ENCODE data around the gene RHBDL1.

The RHBDL1 gene

DNA sequence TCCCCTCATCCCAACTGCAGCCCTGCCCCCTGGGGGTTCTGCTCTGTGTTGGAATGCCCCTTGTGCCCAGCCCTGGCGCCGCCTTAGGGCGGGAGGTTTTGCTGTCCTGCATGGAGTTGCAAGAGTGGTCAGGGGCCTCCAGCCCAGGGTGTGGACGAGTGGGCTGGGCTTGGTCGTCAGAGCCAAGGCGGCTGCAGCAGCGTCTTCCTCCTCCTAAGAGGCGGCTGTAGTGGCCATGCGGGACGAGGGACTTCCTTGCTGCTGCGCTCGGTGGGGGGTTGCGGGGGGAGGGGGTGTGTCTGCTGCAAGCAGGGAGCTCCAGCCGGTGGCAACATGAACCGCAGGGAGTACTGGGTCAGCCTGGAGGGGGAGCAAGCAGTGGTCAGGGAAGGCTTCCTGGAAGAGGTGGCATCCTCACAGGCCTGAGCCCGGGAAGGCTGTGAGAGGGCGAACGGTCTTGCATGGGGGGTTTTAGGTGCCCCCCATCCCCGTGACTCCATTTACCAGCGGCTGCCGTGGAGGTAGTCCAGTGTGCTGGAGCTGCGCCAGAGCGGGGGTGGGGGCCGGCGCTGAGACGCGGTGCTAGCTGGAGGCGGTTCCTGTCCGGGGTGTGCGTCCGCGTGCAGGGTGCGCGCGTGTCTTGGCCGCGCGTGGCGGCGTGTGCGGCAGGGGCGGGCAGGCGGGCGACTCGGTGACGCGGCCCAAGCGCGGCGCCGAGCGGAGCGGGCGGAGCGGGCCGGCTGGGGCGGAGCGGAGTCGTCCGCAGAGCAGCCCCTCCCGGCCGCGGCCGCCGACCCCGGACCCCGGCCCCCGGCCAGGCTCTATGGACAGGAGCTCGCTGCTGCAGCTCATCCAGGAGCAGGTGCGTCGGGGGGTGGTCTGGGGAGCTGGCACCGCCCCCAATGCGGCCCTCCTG, at the start of gene RHBDL1:
Gene RHBDL1 (plus strand): TSS at position 704 of the 916 bp plus-strand sequence. CDS start 120 bp downstream, at position 824.
- no peak for DNase-seq (ENCODE audit: low read depth in 2 of 2)

DNA sequence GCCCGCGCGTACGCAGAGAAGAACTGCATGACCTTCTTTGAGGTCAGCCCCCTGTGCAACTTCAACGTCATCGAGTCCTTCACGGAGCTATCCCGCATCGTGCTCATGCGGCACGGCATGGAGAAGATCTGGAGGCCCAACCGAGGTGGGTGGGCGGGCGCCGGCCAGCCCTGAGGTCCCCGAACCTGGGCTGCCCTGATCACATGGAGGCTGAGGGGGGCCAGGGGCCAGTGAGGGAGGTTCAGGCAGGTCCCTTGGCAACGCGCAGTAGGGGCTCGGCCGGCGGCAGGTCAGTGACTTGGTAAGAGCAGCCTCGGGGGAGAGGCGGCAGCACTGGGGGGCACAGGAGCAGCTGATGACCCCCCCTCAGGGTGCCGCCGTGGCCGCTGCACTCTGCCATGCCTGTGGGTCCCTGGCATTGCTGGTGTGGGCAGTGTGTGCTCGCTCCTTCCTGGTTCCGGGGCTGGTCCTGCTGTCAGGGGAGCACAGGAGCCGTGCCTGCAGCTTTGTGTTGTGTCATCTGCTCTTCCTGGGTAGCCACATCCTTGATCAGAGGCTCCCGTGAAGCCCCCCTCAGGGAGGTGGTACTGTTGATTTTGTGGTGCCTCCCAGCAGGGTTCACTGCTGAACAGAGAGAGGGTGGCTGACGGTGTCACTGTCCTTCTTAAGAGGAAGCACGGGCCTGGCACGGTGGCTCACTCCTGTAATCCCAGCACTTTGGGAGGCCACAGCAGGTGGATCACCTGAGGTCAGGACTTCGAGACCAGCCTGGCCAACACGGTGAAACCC, 49.3 kb upstream of the RHBDL1 start:
- no peak for DNase-seq (ENCODE audit: low read depth in 2 of 2)

DNA sequence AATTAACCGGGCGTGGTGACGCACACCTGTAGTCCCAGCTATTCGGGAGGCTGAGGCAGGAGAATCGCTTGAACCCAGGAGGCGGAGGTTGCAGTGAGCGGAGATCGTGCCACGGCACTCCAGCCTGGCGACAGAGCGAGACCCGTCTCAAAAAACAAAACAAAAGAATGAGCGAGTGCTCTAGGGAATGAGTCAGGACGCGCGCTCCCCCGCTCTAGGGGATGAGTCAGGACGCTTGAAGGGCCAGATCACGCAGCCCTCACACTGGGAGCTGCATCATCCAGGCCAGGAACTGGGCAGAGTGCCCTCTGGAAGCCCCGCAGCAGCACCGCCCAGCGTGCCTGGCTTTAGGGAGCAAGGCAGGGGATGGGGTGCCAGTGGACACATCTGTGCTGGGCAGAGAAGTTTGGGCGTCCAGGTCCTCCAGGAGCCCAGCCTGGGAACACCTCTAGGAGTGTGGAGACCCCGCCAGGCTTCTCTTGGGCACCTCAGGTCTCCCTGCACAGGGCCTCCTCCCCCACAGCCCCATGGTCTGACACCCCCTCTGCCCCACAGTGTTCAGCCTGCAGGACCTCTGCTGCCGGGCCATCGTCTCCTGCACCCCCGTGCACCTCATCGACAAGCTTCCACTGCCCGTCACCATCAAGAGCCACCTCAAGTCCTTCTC, 48.6 kb upstream of the RHBDL1 start:
- no peak for DNase-seq (ENCODE audit: low read depth in 2 of 2)

DNA sequence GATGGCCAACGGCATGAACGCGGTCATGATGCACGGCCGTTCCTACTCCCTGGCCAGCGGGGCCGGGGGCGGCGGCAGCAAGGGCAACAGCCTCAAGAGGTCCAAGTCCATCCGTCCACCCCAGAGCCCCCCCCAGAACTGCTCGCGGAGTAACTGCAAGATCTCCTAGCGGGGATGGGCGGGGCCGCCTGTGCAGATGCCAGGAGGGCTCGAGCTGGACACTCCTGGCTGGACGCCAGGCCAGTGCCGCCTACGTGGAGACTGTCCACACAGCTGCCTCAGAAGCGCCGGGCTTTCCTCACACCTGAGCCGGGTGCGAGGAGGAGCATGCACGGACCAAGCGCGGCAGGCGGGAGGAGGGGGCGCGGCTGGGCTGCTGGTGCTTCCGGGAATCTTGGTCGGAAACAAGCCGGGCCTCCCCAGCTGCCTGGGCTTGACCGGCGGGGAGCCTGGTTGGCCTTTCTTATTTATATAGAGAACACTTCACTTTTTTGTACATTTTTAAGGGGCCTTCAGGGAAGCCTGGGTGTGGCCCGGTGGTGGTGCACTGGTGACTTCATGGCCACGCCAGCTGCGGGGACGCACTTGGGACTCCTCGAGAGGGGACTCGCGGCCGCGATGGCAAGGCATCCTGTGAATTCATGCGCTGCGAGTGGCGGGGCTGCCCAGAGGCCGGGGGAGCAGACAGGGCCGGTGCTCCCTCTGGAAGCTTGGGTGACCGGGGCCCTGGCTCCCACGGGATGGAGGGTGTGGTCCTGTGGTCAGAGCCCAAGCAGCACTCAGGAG, 47.8 kb upstream of the RHBDL1 start:
- DNase-seq (ENCODE audit: low read depth in 2 of 2), result no peak

- no peak for DNase-seq (ENCODE audit: low read depth in 2 of 2)
These were observed 47.0 kb upstream of the RHBDL1 start for GRCh38 chr16:628321-629061.

DNA sequence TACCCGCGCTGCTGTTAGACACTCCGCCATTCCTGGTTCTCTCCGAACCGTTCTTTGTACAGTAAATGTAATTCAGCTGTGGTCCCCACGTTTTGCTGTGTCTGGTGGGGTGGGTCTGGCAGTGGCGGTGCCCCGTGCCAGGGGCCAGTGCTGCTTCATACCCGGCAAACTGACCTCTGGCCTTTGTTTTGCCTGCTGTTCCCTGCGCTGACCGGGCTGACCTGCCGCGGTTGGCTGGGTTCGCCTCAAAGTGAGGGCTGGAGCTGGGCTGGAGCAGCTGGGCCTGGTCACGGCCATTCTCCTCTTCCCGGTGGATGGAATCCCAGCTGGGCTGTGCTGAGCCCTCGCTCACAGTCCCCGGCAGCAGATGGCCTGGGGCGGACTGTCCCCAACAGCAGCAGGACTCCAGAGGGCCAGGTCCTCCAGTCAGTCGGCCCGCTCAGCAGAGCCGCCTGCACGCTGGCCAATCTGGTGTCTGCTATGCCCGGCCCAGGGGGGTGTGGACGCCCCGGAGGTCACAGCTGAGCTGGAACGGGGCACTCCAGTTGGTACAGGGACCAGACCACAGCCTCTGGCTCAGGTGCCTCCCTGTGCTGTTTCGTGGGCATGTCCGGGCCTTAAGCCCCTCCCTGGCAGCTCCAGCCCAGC, 46.2 kb upstream of the RHBDL1 start:
- no peak for DNase-seq (ENCODE audit: low read depth in 2 of 2)

DNA sequence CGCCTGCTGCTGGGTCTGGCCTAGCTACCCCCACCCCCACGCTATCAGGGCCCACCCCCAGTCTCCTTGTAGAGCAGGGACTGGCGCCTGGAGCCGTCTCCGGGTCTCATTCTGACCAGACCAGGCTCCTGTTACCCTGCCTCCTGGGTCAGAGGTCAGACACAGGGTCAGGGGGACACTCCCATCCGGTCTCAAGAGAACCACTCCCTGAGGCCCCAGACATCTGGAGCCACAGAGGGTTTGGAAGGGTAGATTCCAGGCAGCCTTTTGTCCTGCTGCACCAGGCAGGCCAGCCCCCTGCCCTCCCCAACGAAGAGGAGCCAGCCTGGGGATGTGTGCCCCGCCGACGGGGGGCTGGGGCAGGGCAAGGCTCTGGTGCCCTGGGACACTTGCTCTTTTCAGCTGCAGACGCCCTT, 45.6 kb upstream of the RHBDL1 start:
- DNase-seq (ENCODE audit: low read depth in 2 of 2), result no peak

DNA sequence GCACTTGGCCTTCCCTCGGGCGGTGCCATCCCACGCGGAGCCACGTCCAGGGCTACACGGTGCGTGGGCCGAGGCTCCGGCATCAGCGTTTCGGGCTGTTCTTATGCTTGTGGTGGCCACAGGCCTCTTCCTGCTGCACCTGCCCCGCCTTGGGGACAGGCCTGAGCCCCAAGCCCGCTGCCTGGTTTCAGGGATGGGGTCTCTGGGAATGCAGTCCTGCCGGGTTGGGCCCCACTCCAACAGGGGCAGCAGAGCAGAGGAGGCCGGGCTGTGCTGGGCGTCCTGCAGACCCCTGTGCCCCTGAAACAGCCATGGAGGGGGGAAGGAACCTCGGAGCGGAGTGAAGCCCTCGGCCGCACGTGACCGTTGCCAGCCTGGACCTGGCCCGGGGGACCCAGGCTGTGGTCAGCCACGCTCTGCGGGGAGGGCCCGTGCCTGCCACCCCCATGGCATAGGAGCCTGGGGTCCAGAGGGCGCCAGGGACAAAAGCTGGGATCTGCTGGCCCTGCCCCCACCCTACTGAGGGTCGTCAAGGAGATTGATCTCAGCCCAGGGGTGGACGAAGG, 45.1 kb upstream of the RHBDL1 start:
- DNase-seq (ENCODE audit: low read depth in 2 of 2), result no peak

DNA sequence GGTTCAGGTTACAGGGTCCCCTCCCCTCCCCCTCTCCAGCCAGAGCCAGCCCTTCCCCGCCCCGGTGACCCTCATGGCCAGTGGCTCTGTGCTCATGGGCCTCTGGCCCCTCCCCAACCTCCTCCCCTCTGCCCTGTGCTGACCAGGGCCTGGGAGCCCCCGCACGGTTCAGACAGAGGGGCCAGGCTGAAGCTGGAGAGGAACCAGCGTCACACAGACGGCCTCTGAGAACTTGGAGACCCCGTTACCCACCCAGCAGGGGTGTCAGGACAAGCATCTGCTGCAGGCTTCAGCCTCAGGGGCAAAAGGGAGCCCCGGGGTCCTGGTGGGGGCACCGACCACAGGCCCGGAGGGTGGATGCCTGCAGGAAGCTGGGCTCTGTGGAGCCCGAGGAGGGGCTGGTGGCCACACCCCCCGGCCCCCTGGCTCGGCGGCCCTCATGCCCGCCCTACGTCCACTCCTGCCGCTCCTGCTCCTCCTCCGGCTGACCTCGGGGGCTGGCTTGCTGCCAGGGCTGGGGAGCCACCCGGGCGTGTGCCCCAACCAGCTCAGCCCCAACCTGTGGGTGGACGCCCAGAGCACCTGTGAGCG, 44.6 kb upstream of the RHBDL1 start, which contains the start of gene WFIKKN1:
Gene WFIKKN1 (plus strand): TSS at position 171 of the 591 bp plus-strand sequence. CDS start 269 bp downstream, at position 440.
- DNase-seq (ENCODE audit: low read depth in 2 of 2), result no peak

DNA sequence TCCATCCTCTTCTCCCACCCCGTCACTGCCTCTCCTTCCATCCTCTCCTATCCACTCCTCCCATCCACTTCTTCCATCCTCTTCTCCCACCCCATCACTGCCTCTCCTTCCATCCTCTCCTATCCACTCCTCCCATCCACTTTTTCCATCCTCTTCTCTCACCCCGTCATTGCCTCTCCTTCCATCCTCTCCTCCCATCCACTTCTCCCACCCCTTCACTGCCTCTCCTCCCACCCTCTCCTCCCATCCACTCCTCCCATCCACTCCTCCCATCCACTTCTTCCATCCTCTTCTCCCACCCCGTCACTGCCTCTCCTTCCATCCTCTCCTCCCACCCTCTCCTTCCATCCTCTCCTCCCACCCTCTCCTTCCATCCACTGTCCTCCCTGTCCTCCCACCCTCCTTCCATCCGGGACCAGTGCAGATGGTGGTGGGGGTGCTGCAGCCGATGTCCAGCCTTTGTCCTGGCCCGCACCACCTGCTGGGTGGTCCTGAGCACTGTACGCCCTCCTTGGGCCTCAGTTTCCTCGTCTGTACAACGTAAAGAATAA, 43.6 kb upstream of the RHBDL1 start:
- DNase-seq (ENCODE audit: low read depth in 2 of 2), result no peak

DNA sequence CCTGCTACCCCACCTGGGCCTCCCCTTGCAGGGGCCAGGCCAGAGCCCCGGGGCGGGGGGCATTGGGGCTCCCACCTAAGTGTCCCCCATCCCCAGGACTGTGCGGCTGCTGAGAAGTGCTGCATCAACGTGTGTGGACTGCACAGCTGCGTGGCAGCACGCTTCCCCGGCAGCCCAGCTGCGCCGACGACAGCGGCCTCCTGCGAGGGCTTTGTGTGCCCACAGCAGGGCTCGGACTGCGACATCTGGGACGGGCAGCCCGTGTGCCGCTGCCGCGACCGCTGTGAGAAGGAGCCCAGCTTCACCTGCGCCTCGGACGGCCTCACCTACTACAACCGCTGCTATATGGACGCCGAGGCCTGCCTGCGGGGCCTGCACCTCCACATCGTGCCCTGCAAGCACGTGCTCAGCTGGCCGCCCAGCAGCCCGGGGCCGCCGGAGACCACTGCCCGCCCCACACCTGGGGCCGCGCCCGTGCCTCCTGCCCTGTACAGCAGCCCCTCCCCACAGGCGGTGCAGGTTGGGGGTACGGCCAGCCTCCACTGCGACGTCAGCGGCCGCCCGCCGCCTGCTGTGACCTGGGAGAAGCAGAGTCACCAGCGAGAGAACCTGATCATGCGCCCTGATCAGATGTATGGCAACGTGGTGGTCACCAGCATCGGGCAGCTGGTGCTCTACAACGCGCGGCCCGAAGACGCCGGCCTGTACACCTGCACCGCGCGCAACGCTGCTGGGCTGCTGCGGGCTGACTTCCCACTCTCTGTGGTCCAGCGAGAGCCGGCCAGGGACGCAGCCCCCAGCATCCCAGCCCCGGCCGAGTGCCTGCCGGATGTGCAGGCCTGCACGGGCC, 42.8 kb upstream of the RHBDL1 start:
- no peak for DNase-seq (ENCODE audit: low read depth in 2 of 2)

DNA sequence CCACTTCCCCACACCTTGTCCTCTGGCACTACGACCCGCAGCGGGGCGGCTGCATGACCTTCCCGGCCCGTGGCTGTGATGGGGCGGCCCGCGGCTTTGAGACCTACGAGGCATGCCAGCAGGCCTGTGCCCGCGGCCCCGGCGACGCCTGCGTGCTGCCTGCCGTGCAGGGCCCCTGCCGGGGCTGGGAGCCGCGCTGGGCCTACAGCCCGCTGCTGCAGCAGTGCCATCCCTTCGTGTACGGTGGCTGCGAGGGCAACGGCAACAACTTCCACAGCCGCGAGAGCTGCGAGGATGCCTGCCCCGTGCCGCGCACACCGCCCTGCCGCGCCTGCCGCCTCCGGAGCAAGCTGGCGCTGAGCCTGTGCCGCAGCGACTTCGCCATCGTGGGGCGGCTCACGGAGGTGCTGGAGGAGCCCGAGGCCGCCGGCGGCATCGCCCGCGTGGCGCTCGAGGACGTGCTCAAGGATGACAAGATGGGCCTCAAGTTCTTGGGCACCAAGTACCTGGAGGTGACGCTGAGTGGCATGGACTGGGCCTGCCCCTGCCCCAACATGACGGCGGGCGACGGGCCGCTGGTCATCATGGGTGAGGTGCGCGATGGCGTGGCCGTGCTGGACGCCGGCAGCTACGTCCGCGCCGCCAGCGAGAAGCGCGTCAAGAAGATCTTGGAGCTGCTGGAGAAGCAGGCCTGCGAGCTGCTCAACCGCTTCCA, 42.0 kb upstream of the RHBDL1 start:
- DNase-seq (ENCODE audit: low read depth in 2 of 2), result no peak

DNA sequence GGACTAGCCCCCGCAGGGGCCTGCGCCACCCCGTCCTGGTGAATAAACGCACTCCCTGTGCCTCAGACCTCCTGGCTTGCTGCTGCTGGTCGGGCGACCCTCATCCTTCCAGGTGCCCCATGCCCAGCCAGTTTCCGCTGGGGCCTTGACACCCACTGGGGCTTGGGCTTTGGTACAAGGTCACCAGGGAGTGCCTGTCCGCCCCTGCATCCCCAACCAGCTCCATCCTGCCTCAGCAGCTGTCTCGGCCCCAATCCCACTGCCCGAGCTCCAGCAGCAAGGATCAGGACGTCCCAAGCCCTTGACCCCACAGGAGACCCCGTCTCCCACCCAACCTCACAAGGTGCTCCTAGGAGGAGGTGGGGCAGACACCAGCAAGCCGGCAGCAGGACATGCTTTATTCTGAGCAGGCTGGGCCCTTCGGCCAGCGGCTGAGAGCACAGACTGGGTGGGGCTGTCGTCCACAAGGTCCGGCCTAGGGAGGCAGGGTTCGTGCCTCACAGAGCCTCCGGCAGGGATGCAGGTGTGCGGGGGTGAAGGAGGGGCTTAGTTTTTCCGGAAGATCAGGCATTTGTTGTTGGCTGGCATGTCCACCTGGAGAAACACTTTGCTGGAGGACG, 41.3 kb upstream of the RHBDL1 start:
- no peak for DNase-seq (ENCODE audit: low read depth in 2 of 2)

DNA sequence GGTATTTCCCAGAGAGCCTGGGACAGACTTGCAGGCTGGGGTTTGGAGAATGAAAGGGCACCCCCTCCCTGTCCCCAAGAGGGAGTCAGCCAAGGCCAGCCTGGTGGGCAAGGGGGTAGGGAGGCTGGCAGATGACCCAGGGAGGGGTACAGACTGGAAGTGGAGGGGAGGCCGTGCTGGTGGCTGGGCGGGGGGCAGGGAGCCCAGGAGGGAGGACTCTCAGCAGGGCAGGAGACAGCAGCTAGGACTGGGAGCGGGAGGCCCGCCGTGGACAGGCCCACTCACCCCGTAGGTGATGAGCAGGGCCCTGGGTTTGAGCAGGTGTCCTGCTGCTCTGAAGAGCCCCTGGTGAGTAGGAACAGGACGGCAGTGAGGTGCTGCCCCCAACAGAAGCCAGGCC, 40.5 kb upstream of the RHBDL1 start:
- no peak for DNase-seq (ENCODE audit: low read depth in 2 of 2)

- DNase-seq (ENCODE audit: low read depth in 2 of 2), result no peak
These were observed 39.8 kb upstream of the RHBDL1 start for GRCh38 chr16:635573-636205.
